ENCODE data around the gene CFDP1. TPM values are rescaled to one million over a fixed set of nuclear protein-coding genes. Genes with fewer than 3 reads are reported as not detected.
A peak's percentile ranks its signal among the peaks of the same experiment; 100 is the strongest.

The CFDP1 gene
- total and polyA plus RNA-seq, 2 of the 13 experiments (the other 11 are each of a cell fraction or from before 2014, with no cell fraction given), result 78.6 to 153 TPM

DNA sequence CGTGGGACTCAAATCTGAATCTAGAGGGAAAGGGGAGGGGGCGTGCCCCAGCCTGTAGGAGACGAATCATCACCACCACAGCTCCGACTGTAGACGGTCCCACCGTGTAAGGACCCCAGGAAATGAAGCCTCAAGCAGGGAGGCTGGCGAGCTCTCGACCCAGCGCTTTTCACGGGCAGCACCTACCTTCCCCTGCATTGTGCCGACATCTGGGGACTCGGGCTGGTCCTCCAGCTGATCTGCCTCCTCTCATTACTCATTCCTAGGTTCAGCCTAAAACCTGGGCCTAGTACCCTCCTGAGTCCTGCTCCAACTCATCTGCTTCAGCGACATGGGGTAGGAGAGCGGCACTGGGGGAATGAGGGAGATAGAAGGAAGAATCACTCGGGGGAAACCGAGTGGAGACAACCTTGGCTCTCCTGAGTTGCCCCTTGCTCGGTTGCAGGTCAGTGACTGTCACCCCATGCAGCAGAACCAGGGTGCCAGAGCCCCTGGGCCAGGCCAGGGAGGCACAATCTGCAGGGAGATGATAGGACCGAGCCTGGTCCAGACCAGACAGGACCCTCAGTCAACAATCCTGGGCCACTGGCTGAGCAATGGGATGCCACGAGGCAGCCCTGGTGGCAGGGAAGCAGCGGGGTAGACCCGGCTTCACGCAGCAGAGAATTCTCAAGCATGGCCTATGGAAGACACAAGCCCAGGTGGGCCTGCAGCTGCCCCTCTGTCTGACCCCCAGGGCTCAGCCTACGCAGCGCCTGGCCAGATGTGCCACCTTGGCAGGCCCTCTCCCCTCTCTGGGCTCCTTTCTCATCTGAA is 181.0 kb downstream of the CFDP1 start (continued):
- TF ChIP-seq ZBTB7A (CRISPR knock-in tag; IDR thresholded peaks at IDR 0.05) (no peak), SMYD3 (CRISPR knock-in tag; IDR thresholded peaks at IDR 0.05) (no peak), BCL6 (CRISPR knock-in tag; IDR thresholded peaks at IDR 0.05) (no peak), ZNF547 (CRISPR knock-in tag; IDR thresholded peaks at IDR 0.05) (0 out of 2 replicates have a peak, but pooled peaks have one; percentile 42), ZNF33A (CRISPR knock-in tag; IDR thresholded peaks at IDR 0.05; ENCODE audit: borderline replicate concordance) (no peak), ISL2 (CRISPR knock-in tag; IDR thresholded peaks at IDR 0.05) (no peak), U2AF1 (optimal IDR thresholded peaks at IDR 0.05; ENCODE audit: low read depth, low read length) (peak; percentile 34), ZNF160 (CRISPR knock-in tag; IDR thresholded peaks at IDR 0.05) (0 out of 2 replicates have a peak, but pooled peaks have one; percentile 1), POLR2G (IDR thresholded peaks at IDR 0.05; ENCODE audit: low read depth, low read length) (peak; percentile 8; the same call in 1 of the 2 replicates), TBX2 (CRISPR knock-in tag; IDR thresholded peaks at IDR 0.05; ENCODE audit: borderline replicate concordance) (peak; percentile 26; the same call in 1 of the 2 replicates)
- TF ChIP-seq, protein P1, sequence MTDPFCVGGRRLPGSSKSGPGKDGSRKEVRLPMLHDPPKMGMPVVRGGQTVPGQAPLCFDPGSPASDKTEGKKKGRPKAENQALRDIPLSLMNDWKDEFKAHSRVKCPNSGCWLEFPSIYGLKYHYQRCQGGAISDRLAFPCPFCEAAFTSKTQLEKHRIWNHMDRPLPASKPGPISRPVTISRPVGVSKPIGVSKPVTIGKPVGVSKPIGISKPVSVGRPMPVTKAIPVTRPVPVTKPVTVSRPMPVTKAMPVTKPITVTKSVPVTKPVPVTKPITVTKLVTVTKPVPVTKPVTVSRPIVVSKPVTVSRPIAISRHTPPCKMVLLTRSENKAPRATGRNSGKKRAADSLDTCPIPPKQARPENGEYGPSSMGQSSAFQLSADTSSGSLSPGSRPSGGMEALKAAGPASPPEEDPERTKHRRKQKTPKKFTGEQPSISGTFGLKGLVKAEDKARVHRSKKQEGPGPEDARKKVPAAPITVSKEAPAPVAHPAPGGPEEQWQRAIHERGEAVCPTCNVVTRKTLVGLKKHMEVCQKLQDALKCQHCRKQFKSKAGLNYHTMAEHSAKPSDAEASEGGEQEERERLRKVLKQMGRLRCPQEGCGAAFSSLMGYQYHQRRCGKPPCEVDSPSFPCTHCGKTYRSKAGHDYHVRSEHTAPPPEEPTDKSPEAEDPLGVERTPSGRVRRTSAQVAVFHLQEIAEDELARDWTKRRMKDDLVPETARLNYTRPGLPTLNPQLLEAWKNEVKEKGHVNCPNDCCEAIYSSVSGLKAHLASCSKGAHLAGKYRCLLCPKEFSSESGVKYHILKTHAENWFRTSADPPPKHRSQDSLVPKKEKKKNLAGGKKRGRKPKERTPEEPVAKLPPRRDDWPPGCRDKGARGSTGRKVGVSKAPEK (CRISPR knock-in tag; IDR thresholded peaks at IDR 0.05; ENCODE audit: borderline replicate concordance), result no peak
- TF ChIP-seq, protein P2, sequence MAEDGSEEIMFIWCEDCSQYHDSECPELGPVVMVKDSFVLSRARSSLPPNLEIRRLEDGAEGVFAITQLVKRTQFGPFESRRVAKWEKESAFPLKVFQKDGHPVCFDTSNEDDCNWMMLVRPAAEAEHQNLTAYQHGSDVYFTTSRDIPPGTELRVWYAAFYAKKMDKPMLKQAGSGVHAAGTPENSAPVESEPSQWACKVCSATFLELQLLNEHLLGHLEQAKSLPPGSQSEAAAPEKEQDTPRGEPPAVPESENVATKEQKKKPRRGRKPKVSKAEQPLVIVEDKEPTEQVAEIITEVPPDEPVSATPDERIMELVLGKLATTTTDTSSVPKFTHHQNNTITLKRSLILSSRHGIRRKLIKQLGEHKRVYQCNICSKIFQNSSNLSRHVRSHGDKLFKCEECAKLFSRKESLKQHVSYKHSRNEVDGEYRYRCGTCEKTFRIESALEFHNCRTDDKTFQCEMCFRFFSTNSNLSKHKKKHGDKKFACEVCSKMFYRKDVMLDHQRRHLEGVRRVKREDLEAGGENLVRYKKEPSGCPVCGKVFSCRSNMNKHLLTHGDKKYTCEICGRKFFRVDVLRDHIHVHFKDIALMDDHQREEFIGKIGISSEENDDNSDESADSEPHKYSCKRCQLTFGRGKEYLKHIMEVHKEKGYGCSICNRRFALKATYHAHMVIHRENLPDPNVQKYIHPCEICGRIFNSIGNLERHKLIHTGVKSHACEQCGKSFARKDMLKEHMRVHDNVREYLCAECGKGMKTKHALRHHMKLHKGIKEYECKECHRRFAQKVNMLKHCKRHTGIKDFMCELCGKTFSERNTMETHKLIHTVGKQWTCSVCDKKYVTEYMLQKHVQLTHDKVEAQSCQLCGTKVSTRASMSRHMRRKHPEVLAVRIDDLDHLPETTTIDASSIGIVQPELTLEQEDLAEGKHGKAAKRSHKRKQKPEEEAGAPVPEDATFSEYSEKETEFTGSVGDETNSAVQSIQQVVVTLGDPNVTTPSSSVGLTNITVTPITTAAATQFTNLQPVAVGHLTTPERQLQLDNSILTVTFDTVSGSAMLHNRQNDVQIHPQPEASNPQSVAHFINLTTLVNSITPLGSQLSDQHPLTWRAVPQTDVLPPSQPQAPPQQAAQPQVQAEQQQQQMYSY (CRISPR knock-in tag; IDR thresholded peaks at IDR 0.05), result no peak
- TF ChIP-seq, protein P3, sequence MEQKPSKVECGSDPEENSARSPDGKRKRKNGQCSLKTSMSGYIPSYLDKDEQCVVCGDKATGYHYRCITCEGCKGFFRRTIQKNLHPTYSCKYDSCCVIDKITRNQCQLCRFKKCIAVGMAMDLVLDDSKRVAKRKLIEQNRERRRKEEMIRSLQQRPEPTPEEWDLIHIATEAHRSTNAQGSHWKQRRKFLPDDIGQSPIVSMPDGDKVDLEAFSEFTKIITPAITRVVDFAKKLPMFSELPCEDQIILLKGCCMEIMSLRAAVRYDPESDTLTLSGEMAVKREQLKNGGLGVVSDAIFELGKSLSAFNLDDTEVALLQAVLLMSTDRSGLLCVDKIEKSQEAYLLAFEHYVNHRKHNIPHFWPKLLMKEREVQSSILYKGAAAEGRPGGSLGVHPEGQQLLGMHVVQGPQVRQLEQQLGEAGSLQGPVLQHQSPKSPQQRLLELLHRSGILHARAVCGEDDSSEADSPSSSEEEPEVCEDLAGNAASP (CRISPR knock-in tag; IDR thresholded peaks at IDR 0.05; ENCODE audit: borderline replicate concordance), result no peak
- TF ChIP-seq, protein P4, sequence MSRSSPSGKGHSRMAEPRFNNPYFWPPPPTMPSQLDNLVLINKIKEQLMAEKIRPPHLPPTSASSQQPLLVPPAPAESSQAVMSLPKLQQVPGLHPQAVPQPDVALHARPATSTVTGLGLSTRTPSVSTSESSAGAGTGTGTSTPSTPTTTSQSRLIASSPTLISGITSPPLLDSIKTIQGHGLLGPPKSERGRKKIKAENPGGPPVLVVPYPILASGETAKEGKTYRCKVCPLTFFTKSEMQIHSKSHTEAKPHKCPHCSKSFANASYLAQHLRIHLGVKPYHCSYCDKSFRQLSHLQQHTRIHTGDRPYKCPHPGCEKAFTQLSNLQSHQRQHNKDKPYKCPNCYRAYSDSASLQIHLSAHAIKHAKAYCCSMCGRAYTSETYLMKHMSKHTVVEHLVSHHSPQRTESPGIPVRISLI (CRISPR knock-in tag; IDR thresholded peaks at IDR 0.05; ENCODE audit: borderline replicate concordance), result no peak
- TF ChIP-seq, protein P5, sequence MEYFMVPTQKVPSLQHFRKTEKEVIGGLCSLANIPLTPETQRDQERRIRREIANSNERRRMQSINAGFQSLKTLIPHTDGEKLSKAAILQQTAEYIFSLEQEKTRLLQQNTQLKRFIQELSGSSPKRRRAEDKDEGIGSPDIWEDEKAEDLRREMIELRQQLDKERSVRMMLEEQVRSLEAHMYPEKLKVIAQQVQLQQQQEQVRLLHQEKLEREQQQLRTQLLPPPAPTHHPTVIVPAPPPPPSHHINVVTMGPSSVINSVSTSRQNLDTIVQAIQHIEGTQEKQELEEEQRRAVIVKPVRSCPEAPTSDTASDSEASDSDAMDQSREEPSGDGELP (IDR thresholded peaks at IDR 0.05; ENCODE audit: borderline replicate concordance, low read depth), result peak; percentile 63; the same call in 1 of the 2 replicates
- TF ChIP-seq, protein P6, sequence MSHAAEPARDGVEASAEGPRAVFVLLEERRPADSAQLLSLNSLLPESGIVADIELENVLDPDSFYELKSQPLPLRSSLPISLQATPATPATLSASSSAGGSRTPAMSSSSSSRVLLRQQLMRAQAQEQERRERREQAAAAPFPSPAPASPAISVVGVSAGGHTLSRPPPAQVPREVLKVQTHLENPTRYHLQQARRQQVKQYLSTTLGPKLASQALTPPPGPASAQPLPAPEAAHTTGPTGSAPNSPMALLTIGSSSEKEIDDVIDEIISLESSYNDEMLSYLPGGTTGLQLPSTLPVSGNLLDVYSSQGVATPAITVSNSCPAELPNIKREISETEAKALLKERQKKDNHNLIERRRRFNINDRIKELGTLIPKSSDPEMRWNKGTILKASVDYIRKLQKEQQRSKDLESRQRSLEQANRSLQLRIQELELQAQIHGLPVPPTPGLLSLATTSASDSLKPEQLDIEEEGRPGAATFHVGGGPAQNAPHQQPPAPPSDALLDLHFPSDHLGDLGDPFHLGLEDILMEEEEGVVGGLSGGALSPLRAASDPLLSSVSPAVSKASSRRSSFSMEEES (CRISPR knock-in tag; IDR thresholded peaks at IDR 0.05), result no peak

Measured in HepG2 (cell line).